H54 (cell line): Measurements from ENCODE around the gene ENPP7.

Experiments used
- DNase-seq: peaks from one replicate; pipeline ENCODE4 v3.0.0; 2011; ENCODE audit warnings: low spot score, mixed read lengths; ENCODE audit not compliant: insufficient read length
- FAIRE-seq: peaks from 3 replicates; lab custom pipeline; 2011; peaks lifted over from hg19 to GRCh38; lab: Jason Lieb, UNC
- POLR2A ChIP-seq: IDR thresholded peaks from 2 replicates; pipeline ENCODE4 v1.6.1; 2011; ENCODE audit warnings: low read depth, mild to moderate bottlenecking, low read length

ENPP7 gene

GRCh38 chr17:79730437-79730768 lies 340 bp upstream of the ENPP7 start:
- FAIRE-seq: no peak
- DNase-seq: no peak
- TF ChIP-seq POLR2A: no peak

DNA sequence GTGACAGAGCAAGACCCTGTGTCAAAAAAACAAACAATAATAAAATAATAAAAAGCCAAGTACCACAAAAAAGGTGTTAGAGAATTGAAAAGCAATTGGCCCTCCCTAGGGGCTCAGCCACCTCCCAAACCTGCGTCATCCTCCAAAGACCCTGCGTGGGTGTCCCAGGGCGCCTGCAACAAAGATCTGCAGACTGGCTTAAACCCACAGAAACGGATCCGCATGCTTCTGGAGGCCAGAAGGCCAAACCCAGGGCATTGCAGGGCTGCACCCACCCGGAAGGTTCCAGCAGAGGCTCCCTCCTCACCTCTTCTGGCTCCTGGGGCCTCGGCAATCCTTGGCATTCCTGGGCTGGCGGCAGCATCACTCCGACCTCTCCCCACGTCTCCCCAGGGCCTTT lies 1.5 kb downstream of the ENPP7 start:
- TF ChIP-seq POLR2A: no peak
- FAIRE-seq (no peak), DNase-seq (no peak)

GRCh38 chr17:79732804-79733691 lies 2.3 kb downstream of the ENPP7 start:
- no peak for FAIRE-seq

GRCh38 chr17:79733692-79734070 lies 2.9 kb downstream of the ENPP7 start:
- no peak for TF ChIP-seq POLR2A
- FAIRE-seq (no peak), DNase-seq (no peak)

More at GRCh38 chr17:79732804-79733691, 2.3 kb downstream of the ENPP7 start:
- DNase-seq: no peak
- no peak for TF ChIP-seq POLR2A

GRCh38 chr17:79735096-79735495 lies 4.4 kb downstream of the ENPP7 start:
- no peak for DNase-seq
- TF ChIP-seq POLR2A: no peak
- FAIRE-seq: no peak

GRCh38 chr17:79737046-79737921 lies 6.5 kb downstream of the ENPP7 start:
- no peak for TF ChIP-seq POLR2A

GRCh38 chr17:79737922-79738578 lies 7.3 kb downstream of the ENPP7 start:
- FAIRE-seq: no peak
- no peak for TF ChIP-seq POLR2A
- no peak for DNase-seq

More at GRCh38 chr17:79737046-79737921, 6.5 kb downstream of the ENPP7 start:
- no peak for DNase-seq
- no peak for FAIRE-seq

GRCh38 chr17:79738643-79739042 lies 7.9 kb downstream of the ENPP7 start:
- no peak for FAIRE-seq
- no peak for DNase-seq
- TF ChIP-seq POLR2A: no peak

DNA sequence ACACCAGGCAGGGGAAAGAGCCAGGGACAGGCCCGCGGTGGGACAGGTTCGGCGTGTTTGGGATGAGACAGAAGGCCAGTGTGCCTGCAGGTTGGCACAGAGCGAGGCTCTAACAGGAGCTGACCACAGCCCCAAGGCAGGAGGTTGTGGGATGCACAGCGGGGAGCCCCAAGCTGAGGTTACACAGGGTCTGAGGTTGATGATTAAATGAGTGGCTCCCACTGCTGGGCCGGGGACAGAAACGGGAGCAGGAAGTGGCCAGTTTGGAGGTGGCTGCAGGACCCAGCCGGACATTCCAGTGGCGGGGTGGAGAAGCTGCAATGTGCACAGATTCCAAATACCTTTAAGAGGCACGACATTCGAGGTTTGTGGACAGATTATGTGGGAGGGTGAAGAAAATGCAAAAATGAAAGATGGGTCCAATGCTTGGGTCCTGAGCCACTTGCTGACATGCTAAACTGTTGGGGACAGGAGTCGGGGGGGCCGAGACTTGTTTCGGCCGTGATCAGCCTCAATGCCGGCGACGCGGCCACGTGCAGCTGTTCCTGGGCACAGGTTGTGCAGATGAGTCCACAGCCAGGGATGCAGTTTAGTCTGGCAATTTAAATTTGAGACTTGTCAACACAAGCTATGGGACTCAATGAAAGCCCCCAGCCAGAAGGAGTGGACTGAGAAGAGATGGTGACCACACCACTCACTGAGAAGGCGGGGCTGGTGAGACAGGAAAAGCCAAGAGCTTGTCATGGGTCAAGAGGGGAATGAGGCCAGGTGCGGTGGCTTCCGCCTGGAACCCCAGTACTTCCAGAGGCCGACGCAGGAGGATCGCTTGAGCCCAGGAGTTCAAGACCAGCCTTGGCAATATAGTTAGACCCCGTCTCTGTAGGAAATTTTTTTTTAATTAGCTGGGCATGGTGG lies 8.7 kb downstream of the ENPP7 start:
- DNase-seq: peak; percentile 68
- no peak for FAIRE-seq
- TF ChIP-seq POLR2A: no peak

GRCh38 chr17:79740413-79740812 lies 9.7 kb downstream of the ENPP7 start:
- FAIRE-seq (no peak), DNase-seq (no peak)

GRCh38 chr17:79741401-79741750 lies 10.6 kb downstream of the ENPP7 start:
- FAIRE-seq: no peak
- no peak for TF ChIP-seq POLR2A

More at GRCh38 chr17:79740413-79740812, 9.7 kb downstream of the ENPP7 start:
- TF ChIP-seq POLR2A: no peak

GRCh38 chr17:79741751-79742588 lies 11.2 kb downstream of the ENPP7 start:
- no peak for TF ChIP-seq POLR2A
- DNase-seq (peak; percentile 86), FAIRE-seq (no peak)

More at GRCh38 chr17:79741401-79741750, 10.6 kb downstream of the ENPP7 start:
- DNase-seq: no peak
